HG03060 (cell line): ENCODE results near the gene NNT.
"Not testable (repeated sequence)": the region's sequence is repeated elsewhere in the genome, so short reads cannot be mapped to it uniquely, and the experiment has no call there.

Experiments used
- ATAC-seq: cut with Tn5 transposase; IDR thresholded peaks from one replicate; pipeline ENCODE4 v1.9.1; 2021; ENCODE audit warnings: low read depth, moderate number of reproducible peaks; ENCODE audit not compliant: unreplicated experiment

Gene NNT

GRCh38 chr5:43700601-43701000 is 97.6 kb downstream of the NNT start:
- no peak for ATAC-seq

GRCh38 chr5:43701227-43701626 is 98.2 kb downstream of the NNT start:
- no peak for ATAC-seq

DNA sequence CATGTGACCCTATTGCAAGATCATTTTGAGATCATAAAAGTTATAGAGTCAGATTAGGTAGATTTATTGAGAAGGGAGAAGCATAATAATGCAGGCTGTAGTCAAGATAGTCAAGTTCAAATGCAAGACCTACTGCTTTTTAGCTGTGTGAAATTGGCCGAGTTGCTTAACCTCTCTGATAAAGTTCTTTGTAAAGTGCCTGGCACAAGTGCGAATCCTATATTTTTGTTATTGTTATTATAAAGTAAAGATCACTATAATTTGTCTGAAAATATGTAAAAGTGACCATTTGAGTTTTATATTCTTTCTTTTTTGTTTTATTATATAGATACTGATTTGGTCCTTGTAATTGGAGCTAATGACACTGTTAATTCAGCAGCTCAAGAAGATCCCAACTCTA is 99.3 kb downstream of the NNT start:
- no peak for ATAC-seq

- no peak for ATAC-seq
Measured at GRCh38 chr5:43702815-43703214, 99.8 kb downstream of the NNT start.

DNA sequence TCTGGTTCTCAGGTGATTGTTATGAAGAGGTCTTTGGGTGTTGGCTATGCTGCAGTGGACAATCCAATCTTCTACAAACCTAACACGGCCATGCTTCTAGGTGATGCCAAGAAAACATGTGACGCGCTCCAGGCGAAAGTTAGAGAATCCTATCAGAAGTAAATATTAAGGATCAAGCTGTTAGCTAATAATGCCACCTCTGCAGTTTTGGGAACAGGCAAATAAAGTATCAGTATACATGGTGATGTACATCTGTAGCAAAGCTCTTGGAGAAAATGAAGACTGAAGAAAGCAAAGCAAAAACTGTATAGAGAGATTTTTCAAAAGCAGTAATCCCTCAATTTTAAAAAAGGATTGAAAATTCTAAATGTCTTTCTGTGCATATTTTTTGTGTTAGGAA is 101.3 kb downstream of the NNT start:
- ATAC-seq, result no peak

GRCh38 chr5:43706576-43706975 is 103.6 kb downstream of the NNT start:
- ATAC-seq, result not testable (repeated sequence)

DNA sequence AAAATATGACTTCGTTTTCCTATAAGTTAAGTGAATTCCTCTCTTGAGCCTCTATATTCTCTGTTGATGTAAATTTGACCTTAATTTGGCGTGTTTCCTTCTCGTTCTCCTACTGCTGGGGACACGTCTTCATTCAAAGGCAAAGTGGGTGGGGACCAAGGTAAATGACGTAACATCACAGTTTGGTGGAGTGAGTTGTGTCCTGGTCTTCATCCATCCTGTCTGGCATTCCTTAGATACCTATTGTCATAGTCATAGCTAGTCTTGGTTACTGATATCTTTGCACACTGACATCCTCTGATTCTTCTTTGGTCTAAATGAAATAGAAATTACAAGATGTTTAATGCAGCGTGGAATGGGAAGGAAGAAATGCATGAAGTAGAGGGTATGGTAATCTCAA is 108.5 kb downstream of the NNT start:
- ATAC-seq, result no peak

DNA sequence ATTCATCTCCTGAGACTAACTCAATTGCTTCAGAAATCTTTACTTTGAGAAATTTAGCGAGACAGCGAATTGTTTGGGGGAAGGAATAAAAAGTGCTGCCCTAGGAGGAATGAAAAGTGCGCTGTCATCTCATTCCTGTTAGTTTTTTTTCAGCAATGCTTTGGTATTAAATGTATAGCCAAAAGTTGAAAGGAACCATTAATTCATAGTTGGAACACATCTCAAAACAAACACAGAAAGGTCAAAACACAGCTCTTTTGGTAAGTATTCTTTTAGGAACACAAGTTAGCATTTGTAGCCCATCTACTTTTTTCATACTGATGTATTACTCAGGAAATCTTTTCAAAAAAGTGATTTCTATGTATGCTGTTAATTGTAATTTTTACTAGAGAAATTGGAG is 109.1 kb downstream of the NNT start:
- ATAC-seq, result no peak

- not testable (repeated sequence) for ATAC-seq
Measured at GRCh38 chr5:43719783-43720182, 116.8 kb downstream of the NNT start.

- no peak for ATAC-seq
Measured at GRCh38 chr5:43728581-43728980, 125.6 kb downstream of the NNT start.

DNA sequence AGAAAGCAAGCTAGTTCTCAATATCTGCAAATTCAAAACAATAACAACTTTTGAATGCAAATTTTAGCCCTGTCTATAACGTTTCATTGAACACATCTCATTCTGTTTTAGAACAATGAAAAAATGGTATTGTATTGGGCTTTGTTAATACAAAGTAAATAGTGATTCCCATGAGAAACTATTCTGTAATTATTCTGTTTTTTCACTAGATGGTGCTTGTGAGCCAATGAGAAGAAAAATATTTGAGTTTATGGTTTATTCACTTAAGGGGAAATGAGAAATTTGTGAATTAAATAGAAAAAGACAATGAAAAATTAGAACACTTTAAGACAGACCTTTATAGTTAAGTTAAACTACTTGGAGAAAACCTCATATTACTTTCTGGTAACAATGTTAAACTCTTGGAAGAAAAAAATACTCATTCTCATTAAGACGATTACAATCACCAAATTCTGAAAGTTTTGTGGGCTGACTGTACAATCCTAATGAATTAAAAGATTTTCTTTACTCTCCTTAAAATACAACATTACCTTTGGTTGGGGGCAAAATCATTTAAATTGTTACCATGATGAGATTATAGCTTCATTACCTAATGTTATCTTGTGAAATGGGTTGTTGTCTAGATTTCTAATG is 127.0 kb downstream of the NNT start:
- ATAC-seq, result no peak

DNA sequence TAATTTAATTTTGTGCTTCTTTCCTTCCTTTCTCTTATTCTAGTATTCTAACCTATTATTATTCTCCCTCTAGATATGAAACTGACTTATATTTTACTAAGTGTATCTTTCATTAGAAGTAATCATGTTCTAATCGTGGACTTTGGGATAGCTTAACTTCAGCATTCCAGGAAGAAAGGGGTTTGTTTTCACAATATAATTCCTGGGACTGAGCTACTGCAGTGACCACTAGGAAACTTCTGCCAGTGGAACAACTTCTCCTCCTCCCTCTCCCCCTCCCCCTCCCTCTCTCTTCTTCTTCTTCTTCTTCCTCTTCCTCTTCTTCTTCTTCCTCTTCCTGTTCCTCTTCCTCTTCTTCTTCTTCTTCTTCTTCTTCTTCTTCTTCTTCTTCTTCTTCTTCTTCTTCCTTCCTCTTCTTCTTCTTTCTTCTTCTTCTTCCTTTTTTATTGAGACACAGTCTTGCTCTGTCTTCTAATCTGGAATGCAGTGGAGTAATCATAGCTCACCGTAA is 127.9 kb downstream of the NNT start:
- ATAC-seq, result no peak

DNA sequence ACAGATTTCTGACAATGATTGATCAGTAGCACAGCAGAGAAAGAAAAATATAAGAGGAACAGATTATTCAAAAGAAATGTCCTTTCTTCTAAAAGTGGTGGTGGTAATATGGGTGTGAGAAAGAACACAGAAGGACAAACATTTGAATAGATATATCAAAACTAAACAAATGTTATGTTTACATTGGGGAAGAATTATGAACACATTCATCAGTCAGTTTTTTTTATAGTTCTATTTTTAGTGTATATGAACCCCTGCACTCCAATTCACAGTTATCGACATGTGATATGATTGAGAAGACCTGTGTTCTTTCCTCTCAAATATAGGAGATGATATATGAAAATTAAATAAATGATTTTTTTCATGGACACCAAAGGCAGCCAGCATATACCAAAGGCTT is 128.6 kb downstream of the NNT start:
- ATAC-seq, result no peak

GRCh38 chr5:43745923-43746548 is 143.1 kb downstream of the NNT start:
- ATAC-seq, result not testable (repeated sequence)

- no peak for ATAC-seq
Measured at GRCh38 chr5:43750809-43751208, 147.8 kb downstream of the NNT start.

- ATAC-seq, result no peak
Measured at GRCh38 chr5:43753069-43753468, 150.1 kb downstream of the NNT start.
